ENCODE results near the gene TCEA3.

GRCh38 chr1:23462766-23463165 is 38.2 kb upstream of the TCEA3 start:
- TF ChIP-seq EZH2 (IDR thresholded peaks at IDR 0.05) (no peak), POLR2AphosphoS5 (IDR thresholded peaks at IDR 0.05; ENCODE audit: borderline replicate concordance, low read depth, low read length) (no peak), FOXP2 (optimal IDR thresholded peaks at IDR 0.05; ENCODE audit: control extremely low read depth, extremely low read length, insufficient read depth) (no peak)

Measured in SK-N-MC (cell line).